H9 (cell line): ENCODE measurements around the gene CRYZ. TPM values are rescaled to one million over a fixed set of nuclear protein-coding genes. Genes with fewer than 3 reads are reported as not detected.
A peak's percentile ranks its signal among the peaks of the same experiment; 100 is the strongest.

Experiments used
- DNase-seq: peaks from one replicate; pipeline ENCODE4 v3.0.0-alpha.2; 2017
- H2AFZ ChIP-seq: one replicate; pipeline ENCODE4 v1.6.1; 2013; ENCODE audit warnings: mild to moderate bottlenecking, low read length, control low read depth, moderate library complexity
- H2AK5ac ChIP-seq: 2 replicates; pipeline ENCODE4 v1.6.1; 2013; ENCODE audit warnings: low read length, control low read depth, mixed read lengths; ENCODE audit not compliant: insufficient read length
- H2BK120ac ChIP-seq: one replicate; pipeline ENCODE4 v1.6.1; 2013; ENCODE audit warnings: low read depth, mild to moderate bottlenecking, low read length, control low read depth, inconsistent platforms; ENCODE audit not compliant: poor library complexity, severe bottlenecking
- H2BK12ac ChIP-seq: 2 replicates; pipeline ENCODE4 v1.6.1; 2013; ENCODE audit warnings: low read length, control low read depth, mixed read lengths, low read depth; ENCODE audit not compliant: insufficient read length
- H2BK15ac ChIP-seq: 2 replicates; pipeline ENCODE4 v1.6.1; 2013; ENCODE audit warnings: low read depth, low read length, control low read depth
- H2BK20ac ChIP-seq: one replicate; pipeline ENCODE4 v1.6.1; 2013; ENCODE audit warnings: low read depth, mild to moderate bottlenecking, low read length, control low read depth, inconsistent platforms; ENCODE audit not compliant: poor library complexity, severe bottlenecking
- H2BK5ac ChIP-seq: 2 replicates; pipeline ENCODE4 v1.6.1; 2013; ENCODE audit warnings: low read length, control low read depth, mixed read lengths; ENCODE audit not compliant: insufficient read length
- H3K14ac ChIP-seq: 2 replicates; pipeline ENCODE4 v1.6.1; 2013; ENCODE audit warnings: low read length, control low read depth; ENCODE audit not compliant: insufficient read depth
- H3K18ac ChIP-seq: 2 replicates; pipeline ENCODE4 v1.6.1; 2013; ENCODE audit warnings: low read depth, mild to moderate bottlenecking, mixed read lengths, low read length, control low read depth; ENCODE audit not compliant: insufficient read length
- H3K23ac ChIP-seq: 2 replicates; pipeline ENCODE4 v1.6.1; 2013; ENCODE audit warnings: low read length, control low read depth, mixed read lengths, low read depth; ENCODE audit not compliant: insufficient read length
- H3K23me2 ChIP-seq: 2 replicates; pipeline ENCODE4 v1.6.1; 2013; ENCODE audit warnings: low read depth, mild to moderate bottlenecking, mixed read lengths, low read length, control low read depth; ENCODE audit not compliant: insufficient read length, poor library complexity, severe bottlenecking
- H3K27ac ChIP-seq: 2 replicates; pipeline ENCODE4 v1.5.1; 2013; ENCODE audit warnings: low read length, control low read depth, mixed read lengths, low read depth; ENCODE audit not compliant: insufficient read length
- H3K27me3 ChIP-seq: 2 replicates; pipeline ENCODE4 v1.6.1; 2013; ENCODE audit warnings: low read length, control low read depth, inconsistent platforms; ENCODE audit not compliant: insufficient read depth
- H3K4ac ChIP-seq: 2 replicates; pipeline ENCODE4 v1.6.1; 2013; ENCODE audit warnings: low read depth, mild to moderate bottlenecking, control low read depth, inconsistent platforms, low read length, moderate library complexity
- H3K4me1 ChIP-seq: 2 replicates; pipeline ENCODE4 v1.6.1; 2013; ENCODE audit warnings: low read length, control low read depth, inconsistent platforms; ENCODE audit not compliant: insufficient read depth
- H3K4me2 ChIP-seq: 2 replicates; pipeline ENCODE4 v1.6.1; 2013; ENCODE audit warnings: low read length, control low read depth, mixed read lengths; ENCODE audit not compliant: insufficient read length, insufficient read depth
- H3K56ac ChIP-seq: 2 replicates; pipeline ENCODE4 v1.6.1; 2013; ENCODE audit warnings: low read depth, mild to moderate bottlenecking, mixed read lengths, low read length, control low read depth; ENCODE audit not compliant: insufficient read length
- H3K79me1 ChIP-seq: 2 replicates; pipeline ENCODE4 v1.6.1; 2013; ENCODE audit warnings: low read depth, mild to moderate bottlenecking, moderate library complexity, low read length, control low read depth, inconsistent platforms; ENCODE audit not compliant: insufficient read depth, poor library complexity, severe bottlenecking
- H3K79me2 ChIP-seq: 2 replicates; pipeline ENCODE4 v1.6.1; 2013; ENCODE audit warnings: low read length, control low read depth, inconsistent platforms; ENCODE audit not compliant: insufficient read depth
- H3K9ac ChIP-seq: 2 replicates; pipeline ENCODE4 v1.6.1; 2013; ENCODE audit warnings: low read length, control low read depth, mixed read lengths; ENCODE audit not compliant: insufficient read length; ENCODE audit errors: extremely low read depth
- H3K9me3 ChIP-seq: one replicate; pipeline ENCODE4 v1.6.1; 2013; ENCODE audit warnings: low read depth, low read length, inconsistent platforms; ENCODE audit not compliant: control insufficient read depth
- H3T11ph ChIP-seq: one replicate; pipeline ENCODE4 v1.6.1; 2013; ENCODE audit warnings: mild to moderate bottlenecking, low read length, control low read depth, inconsistent platforms
- H4K20me1 ChIP-seq: one replicate; pipeline ENCODE4 v1.6.1; 2013; ENCODE audit not compliant: control insufficient read depth, insufficient read length, insufficient read depth
- H4K5ac ChIP-seq: 2 replicates; pipeline ENCODE4 v1.6.1; 2013; ENCODE audit warnings: low read depth, mild to moderate bottlenecking, mixed read lengths, low read length, control low read depth; ENCODE audit not compliant: insufficient read length
- H4K8ac ChIP-seq: replicated peaks from 2 replicates; pipeline ENCODE4 v1.6.1; 2013; ENCODE audit warnings: low read length, control low read depth, mixed read lengths, low read depth; ENCODE audit not compliant: insufficient read length
- H4K91ac ChIP-seq: 2 replicates; pipeline ENCODE4 v1.6.1; 2013; ENCODE audit warnings: low read depth, mild to moderate bottlenecking, moderate library complexity, mixed read lengths, low read length, control low read depth; ENCODE audit not compliant: insufficient read length
- H3K27ac Mint-ChIP-seq, 3 experiments: 2 replicates in 2 of 3; 3 replicates in 1 of 3; pipeline ENCODE4 v1.8.0; 2020 to 2021; ENCODE audit warnings: mixed read lengths in 3 of 3, mild to moderate bottlenecking in 1 of 3, moderate library complexity in 1 of 3
- H3K27me3 Mint-ChIP-seq: 2 replicates; pipeline ENCODE4 v1.8.0; 2021; ENCODE audit warnings: low read depth, mild to moderate bottlenecking, moderate library complexity, mixed read lengths
- H3K36me3 Mint-ChIP-seq, 3 experiments: 2 replicates in 2 of 3; 3 replicates in 1 of 3; pipeline ENCODE4 v1.8.0; 2020 to 2021; ENCODE audit warnings: low read depth in 3 of 3, mixed read lengths in 3 of 3; ENCODE audit not compliant: insufficient read depth in 1 of 3
- H3K4me1 Mint-ChIP-seq, 2 experiments: 2 replicates each; pipeline ENCODE4 v1.8.0; 2020; ENCODE audit warnings: mixed read lengths in 2 of 2
- H3K4me3 Mint-ChIP-seq, 2 experiments: 2 replicates in 1 of 2; 3 replicates in 1 of 2; pipeline ENCODE4 v1.8.0; 2020 to 2021; ENCODE audit warnings: mild to moderate bottlenecking in 2 of 2, mixed read lengths in 2 of 2, moderate library complexity in 1 of 2
- H3K9me3 Mint-ChIP-seq, 2 experiments: 2 replicates in 1 of 2; 3 replicates in 1 of 2; pipeline ENCODE4 v1.8.0; 2020; ENCODE audit warnings: mild to moderate bottlenecking in 2 of 2, mixed read lengths in 2 of 2, moderate library complexity in 1 of 2
- WGBS: extraction: QIAGEN DNeasy Blood & Tissue Kit; methylation state at CpG from one replicate; pipeline ENCODE4 v1.1.7; 2013; ENCODE audit warnings: missing lambda C conversion rate, low lambda C conversion rate, mixed read lengths; ENCODE audit not compliant: insufficient read length; ENCODE audit errors: extremely low coverage; 5-methylcytosine and 5-hydroxymethylcytosine counted together
- total RNA-seq: library from RNA; stranded (reverse); gene quantifications from 2 replicates; pipeline ENCODE4 v1.2.1, GENCODE V29; 2021
- TF ChIP-seq, protein P1 (sequence below): fragments of 200-600 bp; sonication (generic); conservative IDR thresholded peaks from 3 replicates; pipeline ENCODE4 v1.8.0; 2021; ENCODE audit warnings: antibody characterized with exemption, mild to moderate bottlenecking

CRYZ gene
- total RNA-seq, 1 experiment from 2014 or later, result 14.0 TPM

DNA sequence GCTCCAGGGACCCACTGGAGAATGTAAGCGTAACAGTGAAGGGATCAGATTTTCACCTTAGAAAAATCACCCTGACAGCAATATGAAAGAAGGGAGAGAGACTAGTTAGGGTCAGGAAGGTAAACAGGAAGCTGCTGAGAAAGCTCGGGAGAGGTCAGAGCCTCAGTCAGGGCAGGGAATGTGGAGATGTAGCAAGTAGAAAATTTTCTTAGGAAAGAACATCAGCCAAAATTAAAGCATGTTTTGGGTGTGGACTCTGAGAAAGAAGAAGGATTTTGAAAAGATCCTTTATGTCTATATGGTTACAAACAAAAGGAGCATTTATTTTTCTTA is 42.5 kb downstream of the CRYZ start:
- Mint-ChIP-seq H3K9me3 (no peaks in the 10 kb centered on the region; a peak in 1 of 5 replicates), H3K4me3 (no peak overlapping the region), H3K4me1 (peaks cover 4% of the 10 kb centered on the region in 2 experiments; a peak in 3 of 4 replicates), H3K27me3 (no peaks in the 10 kb centered on the region; the same call in 1 of the 2 replicates), H3K27ac (peak overlapping the region; percentile 37 to 72 (median 40); a peak in 5 of 7 replicates), H3K36me3 (no peaks in the 10 kb centered on the region)
- H4K8ac ChIP-seq, result no peak overlapping the region
- no peak overlapping the region for H3K4ac ChIP-seq
- no peaks in the 10 kb centered on the region for H3K23me2 ChIP-seq
- no peak overlapping the region for H3K27ac ChIP-seq
- no peak for DNase-seq
- H3K27me3 ChIP-seq, result no peaks in the 10 kb centered on the region
- H3K14ac ChIP-seq, result no peak overlapping the region
- TF ChIP-seq, protein P1, sequence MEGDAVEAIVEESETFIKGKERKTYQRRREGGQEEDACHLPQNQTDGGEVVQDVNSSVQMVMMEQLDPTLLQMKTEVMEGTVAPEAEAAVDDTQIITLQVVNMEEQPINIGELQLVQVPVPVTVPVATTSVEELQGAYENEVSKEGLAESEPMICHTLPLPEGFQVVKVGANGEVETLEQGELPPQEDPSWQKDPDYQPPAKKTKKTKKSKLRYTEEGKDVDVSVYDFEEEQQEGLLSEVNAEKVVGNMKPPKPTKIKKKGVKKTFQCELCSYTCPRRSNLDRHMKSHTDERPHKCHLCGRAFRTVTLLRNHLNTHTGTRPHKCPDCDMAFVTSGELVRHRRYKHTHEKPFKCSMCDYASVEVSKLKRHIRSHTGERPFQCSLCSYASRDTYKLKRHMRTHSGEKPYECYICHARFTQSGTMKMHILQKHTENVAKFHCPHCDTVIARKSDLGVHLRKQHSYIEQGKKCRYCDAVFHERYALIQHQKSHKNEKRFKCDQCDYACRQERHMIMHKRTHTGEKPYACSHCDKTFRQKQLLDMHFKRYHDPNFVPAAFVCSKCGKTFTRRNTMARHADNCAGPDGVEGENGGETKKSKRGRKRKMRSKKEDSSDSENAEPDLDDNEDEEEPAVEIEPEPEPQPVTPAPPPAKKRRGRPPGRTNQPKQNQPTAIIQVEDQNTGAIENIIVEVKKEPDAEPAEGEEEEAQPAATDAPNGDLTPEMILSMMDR, result no peak
- no peaks in the 10 kb centered on the region for H3K79me2 ChIP-seq
- no peak overlapping the region for H3K23ac ChIP-seq
- no peak overlapping the region for H4K5ac ChIP-seq
- H2AFZ ChIP-seq, result peak overlapping the region; percentile 91
- no peak overlapping the region for H2BK12ac ChIP-seq
- no peak overlapping the region for H2BK5ac ChIP-seq
- H2BK120ac ChIP-seq, result no peak overlapping the region
- no peak overlapping the region for H4K91ac ChIP-seq
- no peak overlapping the region for H3K4me2 ChIP-seq
- H3K9ac ChIP-seq, result no peak overlapping the region
- H2BK20ac ChIP-seq, result no peak overlapping the region
- no peaks in the 10 kb centered on the region for H3K9me3 ChIP-seq
- H2AK5ac ChIP-seq, result no peak overlapping the region
- no peak overlapping the region for H3T11ph ChIP-seq
- H3K18ac ChIP-seq, result no peak overlapping the region
- H2BK15ac ChIP-seq, result no peak overlapping the region
- H3K79me1 ChIP-seq, result no peaks in the 10 kb centered on the region
- H3K56ac ChIP-seq, result no peak overlapping the region
- no peaks in the 10 kb centered on the region for H3K4me1 ChIP-seq
- H4K20me1 ChIP-seq, result no peaks in the 10 kb centered on the region
- WGBS, result no CpG with 5 or more reads among the region's 2 CpGs
